Neural crest cell (in vitro differentiated cells): ENCODE measurements around the gene LRCOL1. TPM values are rescaled to one million over a fixed set of nuclear protein-coding genes. Genes with fewer than 3 reads are reported as not detected.

Source experiments
- DNase-seq: peaks from one replicate; pipeline ENCODE4 v3.0.0; 2021; ENCODE audit warnings: low read depth, mixed read lengths, low spot score
- H3K27ac Mint-ChIP-seq: one replicate; pipeline ENCODE4 v1.8.0; 2021; ENCODE audit warnings: mild to moderate bottlenecking, mixed read lengths; ENCODE audit not compliant: unreplicated experiment
- H3K27me3 Mint-ChIP-seq: 2 replicates; pipeline ENCODE4 v1.8.0; 2021; ENCODE audit warnings: low read depth, mild to moderate bottlenecking, mixed read lengths
- H3K36me3 Mint-ChIP-seq: 2 replicates; pipeline ENCODE4 v1.8.0; 2021; ENCODE audit warnings: low read depth, mild to moderate bottlenecking, mixed read lengths
- H3K4me1 Mint-ChIP-seq: 2 replicates; pipeline ENCODE4 v1.8.0; 2021; ENCODE audit warnings: mixed read lengths
- H3K4me3 Mint-ChIP-seq: one replicate; pipeline ENCODE4 v1.8.0; 2021; ENCODE audit warnings: mild to moderate bottlenecking, mixed read lengths
- H3K9me3 Mint-ChIP-seq: 2 replicates; pipeline ENCODE4 v1.8.0; 2021; ENCODE audit warnings: mixed read lengths
- CTCF ChIP-seq: fragments of 200-600 bp; sonication (generic); conservative IDR thresholded peaks from 2 replicates; pipeline ENCODE4 v1.5.0; 2021; ENCODE audit warnings: antibody characterized with exemption, mild to moderate bottlenecking
- total RNA-seq: library from RNA; stranded (reverse); gene quantifications from 2 replicates; pipeline ENCODE4 v1.2.1, GENCODE V29; 2021

LRCOL1 gene
- total RNA-seq, 1 donor from 2014 or later = 1.7 TPM

- H3K4me3 Mint-ChIP-seq = no peak overlapping the region
- H3K27ac Mint-ChIP-seq = no peak overlapping the region
- no peak for TF ChIP-seq CTCF
- no peaks in the 10 kb centered on the region for H3K27me3 Mint-ChIP-seq
- H3K4me1 Mint-ChIP-seq = no peaks in the 10 kb centered on the region
- no peaks in the 10 kb centered on the region for H3K9me3 Mint-ChIP-seq
- DNase-seq = no peak
- peaks cover 23% of the 10 kb centered on the region for H3K36me3 Mint-ChIP-seq
Observed at GRCh38 chr12:132646850-132647249, 36.5 kb upstream of the LRCOL1 start.

- Mint-ChIP-seq H3K36me3 (peaks cover 28% of the 10 kb centered on the region), H3K4me3 (no peak overlapping the region), H3K27me3 (no peaks in the 10 kb centered on the region), H3K27ac (no peak overlapping the region), H3K9me3 (no peaks in the 10 kb centered on the region), H3K4me1 (no peaks in the 10 kb centered on the region)
- no peak for DNase-seq
- TF ChIP-seq CTCF = no peak
Observed at GRCh38 chr12:132642846-132643835, 32.8 kb upstream of the LRCOL1 start.

- Mint-ChIP-seq H3K27ac (no peak overlapping the region), H3K4me3 (no peak overlapping the region), H3K9me3 (no peaks in the 10 kb centered on the region), H3K36me3 (peaks cover 27% of the 10 kb centered on the region), H3K27me3 (no peaks in the 10 kb centered on the region), H3K4me1 (no peaks in the 10 kb centered on the region)
- no peak for TF ChIP-seq CTCF
- DNase-seq = no peak
Observed at GRCh38 chr12:132641811-132642650, 31.6 kb upstream of the LRCOL1 start.

- no peak for TF ChIP-seq CTCF
Observed at GRCh38 chr12:132640936-132641335, 30.6 kb upstream of the LRCOL1 start.

GRCh38 chr12:132639956-132640520 is 29.7 kb upstream of the LRCOL1 start:
- no peak for TF ChIP-seq CTCF
- no peaks in the 10 kb centered on the region for H3K4me1 Mint-ChIP-seq
- peaks cover 29% of the 10 kb centered on the region for H3K36me3 Mint-ChIP-seq
- no peaks in the 10 kb centered on the region for H3K9me3 Mint-ChIP-seq
- no peak for DNase-seq
- no peak overlapping the region for H3K4me3 Mint-ChIP-seq
- no peaks in the 10 kb centered on the region for H3K27me3 Mint-ChIP-seq
- H3K27ac Mint-ChIP-seq = no peak overlapping the region

More at GRCh38 chr12:132640936-132641335, 30.6 kb upstream of the LRCOL1 start:
- Mint-ChIP-seq H3K36me3 (peaks cover 26% of the 10 kb centered on the region), H3K9me3 (no peaks in the 10 kb centered on the region), H3K27ac (no peak overlapping the region), H3K27me3 (no peaks in the 10 kb centered on the region), H3K4me3 (no peak overlapping the region), H3K4me1 (no peaks in the 10 kb centered on the region)
- no peak for DNase-seq
